GM12878 (cell line): Measurements from ENCODE around the gene EPB41L2. TPM values are rescaled to one million over a fixed set of nuclear protein-coding genes. Genes with fewer than 3 reads are reported as not detected.

Source experiments
- ATAC-seq: fragments of 200-7000 bp; cut with Tn5 transposase; 3 replicates; pipeline ENCODE4 v1.9.1; 2020; ENCODE audit warnings: mild to moderate bottlenecking, moderate library complexity
- BruUV-seq: library from RNA; stranded (reverse); fragments of 400-500 nt; replicated peaks from 2 replicates; lab custom pipeline; 2021; lab: Mats Ljungman, UMichigan
- CTCF ChIA-PET: fragments of 300-600 bp; sonication (Branson Sonifier 250); formaldehyde crosslinking; extraction: SDS; loops from one replicate; lab custom pipeline; 2021; ENCODE audit warnings: inconsistent platforms; lab: Yijun Ruan, JAX
- POLR2A ChIA-PET: fragments of 350-600 bp; formaldehyde crosslinking; extraction: SDS; loops from one replicate; lab custom pipeline; 2021; ENCODE audit warnings: inconsistent platforms; lab: Charles Lee
- RAD21 ChIA-PET: fragments of 300-600 bp; sonication (Branson Sonifier 250); formaldehyde crosslinking; loops from one replicate; lab custom pipeline; 2023; ENCODE audit warnings: antibody characterized with exemption; ENCODE audit not compliant: unreplicated experiment; lab: Charles Lee
- SMC1A ChIA-PET: fragments of 300-600 bp; sonication (Branson Sonifier 250); formaldehyde crosslinking; loops from one replicate; lab custom pipeline; 2023; ENCODE audit not compliant: unreplicated experiment, uncharacterized antibody; lab: Charles Lee
- DNase-seq: peaks from one replicate; pipeline ENCODE4 v3.0.0-alpha.2; 2011; ENCODE audit warnings: low read depth, low spot score
- FAIRE-seq: peaks from 3 replicates; lab custom pipeline; 2011; peaks lifted over from hg19 to GRCh38; lab: Jason Lieb, UNC
- H2AFZ ChIP-seq: 2 replicates; pipeline ENCODE4 v1.6.0; 2011; ENCODE audit warnings: low read depth, low read length, control low read depth; ENCODE audit not compliant: control insufficient read depth
- H3K27ac ChIP-seq: 2 replicates; pipeline ENCODE4 v1.5.1; 2011; ENCODE audit warnings: control low read depth; ENCODE audit not compliant: control insufficient read depth, insufficient read depth
- H3K27me3 ChIP-seq, 2 experiments: replicated peaks in 1 of 2; 2 replicates each; pipeline versions ENCODE4 v1.6.0 to v1.6.1; 2011; ENCODE audit warnings: low read length in 1 of 2; ENCODE audit not compliant: control insufficient read depth in 2 of 2, insufficient read depth in 2 of 2
- H3K36me3 ChIP-seq, 2 experiments: 2 replicates each; pipeline ENCODE4 v1.5.1; 2011; ENCODE audit warnings: low read length in 1 of 2; ENCODE audit not compliant: control insufficient read depth in 2 of 2, insufficient read depth in 2 of 2
- H3K4me1 ChIP-seq: 2 replicates; pipeline ENCODE4 v1.6.1; 2011; ENCODE audit warnings: mild to moderate bottlenecking, low read length, moderate library complexity, mixed read lengths; ENCODE audit not compliant: control insufficient read depth, insufficient read depth
- H3K4me2 ChIP-seq: 2 replicates; pipeline ENCODE4 v1.6.0; 2011; ENCODE audit warnings: control low read depth; ENCODE audit not compliant: control insufficient read depth, insufficient read depth
- H3K4me3 ChIP-seq: fragments of 200-600 bp; sonication (generic); 2 replicates; pipeline ENCODE4 v1.5.1; 2016
- H3K79me2 ChIP-seq: 2 replicates; pipeline ENCODE4 v1.6.0; 2011; ENCODE audit warnings: low read length; ENCODE audit not compliant: control insufficient read depth, insufficient read depth
- H3K9ac ChIP-seq: 2 replicates; pipeline ENCODE4 v1.8.0; 2011; ENCODE audit warnings: low read length, control low read depth, mixed read lengths; ENCODE audit not compliant: control insufficient read depth, insufficient read depth
- H3K9me3 ChIP-seq: replicated peaks from 3 replicates; pipeline ENCODE4 v1.5.1; 2011; ENCODE audit warnings: mild to moderate bottlenecking, low read length; ENCODE audit not compliant: control insufficient read depth, insufficient read depth
- H4K20me1 ChIP-seq: 2 replicates; pipeline ENCODE4 v1.6.0; 2011; ENCODE audit not compliant: control insufficient read depth, insufficient read depth
- E4F1 ChIP-seq: fragments of 450-650 bp; IDR thresholded peaks from 2 replicates; pipeline ENCODE4 v1.6.1; 2018; ENCODE audit warnings: borderline replicate concordance, mild to moderate bottlenecking; ENCODE audit not compliant: partially characterized antibody
- GATAD2B ChIP-seq: fragments of 450-650 bp; conservative IDR thresholded peaks from 2 replicates; pipeline ENCODE4 v1.6.1; 2017; ENCODE audit warnings: low read depth, mild to moderate bottlenecking, moderate library complexity
- IKZF1 ChIP-seq: fragments of 450-650 bp; conservative IDR thresholded peaks from 2 replicates; pipeline ENCODE4 v1.6.1; 2017; ENCODE audit warnings: antibody characterized with exemption, mild to moderate bottlenecking
- MEF2A ChIP-seq: IDR thresholded peaks from 2 replicates; pipeline ENCODE4 v1.6.1; 2011; ENCODE audit warnings: low read depth, mild to moderate bottlenecking, low read length, moderate library complexity; ENCODE audit not compliant: insufficient read depth
- NFIC ChIP-seq: IDR thresholded peaks from 2 replicates; pipeline ENCODE4 v1.6.1; 2012; ENCODE audit warnings: low read depth, mild to moderate bottlenecking, inconsistent platforms, low read length, moderate library complexity
- RFX5 ChIP-seq: IDR thresholded peaks from 2 replicates; pipeline ENCODE4 v1.6.1; 2011; ENCODE audit warnings: low read depth, low read length, improper control_type of control experiment
- WGBS: methylation state at CpG from one replicate; pipeline ENCODE4 v1.1.6; 2016; ENCODE audit warnings: low lambda C conversion rate; ENCODE audit not compliant: insufficient replicate concordance, insufficient coverage; ENCODE audit errors: missing lambda C conversion rate; 5-methylcytosine and 5-hydroxymethylcytosine counted together
- in situ Hi-C: fragments of 300-500 bp; cut with MboI; formaldehyde crosslinking; loops from 9 replicates; pipeline ENCODE4 v1.14.3; 2018; ENCODE audit warnings: mixed read lengths
- intact Hi-C: fragments of 100-400 bp; cut with micrococcal nuclease; formaldehyde crosslinking; loops from one replicate; pipeline ENCODE4 v1.14.2; 2022; ENCODE audit not compliant: unreplicated experiment
- polyA plus RNA-seq, 11 experiments: library from polyadenylated mRNA; depleted of rRNA in 4 of 11; unstranded in 6 of 11; stranded (reverse) in 5 of 11; fragments of >200 nt; fragmentation: Nextera tagmentation in 4 of 11; fragmentation: Illumina TruSeq in 1 of 11; extraction: Ambion mirVana in 4 of 11; extraction: Trizol in 1 of 11; gene quantifications; 1 replicate in 1 of 11; 2 replicates in 10 of 11; pipeline versions ENCODE4 v1.2.1 to v1.2.3, GENCODE V29; 2011 to 2016; ENCODE audit warnings: inconsistent platforms in 2 of 11, missing spikeins in 2 of 11, low read depth in 1 of 11
- total RNA-seq, 4 experiments: library from RNA; depleted of rRNA in 3 of 4; stranded (reverse); fragments of >200 nt in 3 of 4; fragmentation: Illumina TruSeq in 1 of 4; extraction: Trizol in 1 of 4; gene quantifications; 2 replicates each; pipeline versions ENCODE4 v1.2.1 to v1.2.3, GENCODE V29; 2013 to 2021

EPB41L2 gene
- total and polyA plus RNA-seq, 10 of the 15 experiments (the other 5 are each of a cell fraction or from before 2014, with no cell fraction given), result 7.4 to 41.6 (median 19.0) TPM

- Histone ChIP-seq H3K27me3 (no peaks in the 10 kb centered on the region), H3K4me1 (no peaks in the 10 kb centered on the region), H4K20me1 (no peaks in the 10 kb centered on the region), H3K27ac (no peak overlapping the region), H3K36me3 (no peaks in the 10 kb centered on the region), H3K4me3 (no peak overlapping the region), H3K4me2 (no peak overlapping the region), H3K9me3 (no peaks in the 10 kb centered on the region), H2AFZ (no peak overlapping the region), H3K79me2 (peaks cover 10% of the 10 kb centered on the region), H3K9ac (no peak overlapping the region)
- no peak for DNase-seq
- POLR2A ChIA-PET, result no interaction called here
- CTCF ChIA-PET, result interaction anchor here (1.0 to 1.1 kb wide), 2 partner anchors 150 to 945 kb away, joined by 3 read pairs; no protein-coding TSS in a partner anchor
- intact Hi-C loops, result no loop called here
- WGBS, result 0% methylated on average over 1 of the region's 1 CpG
- no peak for TF ChIP-seq NFIC
- TF ChIP-seq IKZF1, result no peak
- TF ChIP-seq E4F1, result no peak
- SMC1A ChIA-PET, result interaction anchor here (1.3 to 1.8 kb wide), 3 partner anchors 8 to 26 kb away, joined by 3 to 5 read pairs (median 3); no protein-coding TSS in a partner anchor
- FAIRE-seq, result no peak
- no peak for ATAC-seq
- BruUV-seq, result no TSS peak
- RAD21 ChIA-PET, result interaction anchor here (1.8 kb wide), 1 partner anchor 9 kb away, joined by 4 read pairs; no protein-coding TSS in a partner anchor
- in situ Hi-C loops, result no loop called here
These were observed 27.5 kb downstream of the EPB41L2 start for GRCh38 chr6:131035582-131035981.

- in situ Hi-C loops, result no loop called here
These were observed 29.4 kb downstream of the EPB41L2 start for GRCh38 chr6:131033631-131034030.

More at GRCh38 chr6:131033631-131034030, 29.4 kb downstream of the EPB41L2 start:
- Histone ChIP-seq H3K4me1 (peaks cover 8% of the 10 kb centered on the region), H3K27me3 (no peaks in the 10 kb centered on the region), H3K27ac (no peak overlapping the region), H3K79me2 (peaks cover 8% of the 10 kb centered on the region), H3K9me3 (no peaks in the 10 kb centered on the region), H3K9ac (no peak overlapping the region), H4K20me1 (no peaks in the 10 kb centered on the region), H2AFZ (no peak overlapping the region), H3K4me3 (no peak overlapping the region), H3K36me3 (no peaks in the 10 kb centered on the region), H3K4me2 (no peak overlapping the region)
- no peak for FAIRE-seq
- DNase-seq, result no peak
- ChIA-PET POLR2A (no interaction called here), RAD21 (no interaction called here), CTCF (interaction anchor here (1.0 kb wide), 1 partner anchor 20 kb away, joined by 5 read pairs; no protein-coding TSS in a partner anchor), SMC1A (interaction anchor here (1.8 kb wide), 1 partner anchor 10 kb away, joined by 5 read pairs; no protein-coding TSS in a partner anchor)
- TF ChIP-seq MEF2A (no peak), RFX5 (no peak), GATAD2B (no peak)
- intact Hi-C loops, result no loop called here
- no peak for ATAC-seq
- no TSS peak for BruUV-seq
- WGBS, result 100% methylated on average over 1 of the region's 1 CpG
